ENCODE measurements around the gene ELANE. TPM values are rescaled to one million over a fixed set of nuclear protein-coding genes. Genes with fewer than 3 reads are reported as not detected.

ELANE gene
- total and polyA plus RNA-seq, 9 of the 15 experiments (the other 6 are each of a cell fraction or from before 2014, with no cell fraction given) = not detected

GRCh38 chr19:821231-821824 lies 30.8 kb upstream of the ELANE start (continued):
- TF ChIP-seq MGA (IDR thresholded peaks at IDR 0.05) = no peak
- TF ChIP-seq POLR2A (conservative IDR thresholded peaks at IDR 0.05) = peak; percentile 55
- TF ChIP-seq PTBP1 (IDR thresholded peaks at IDR 0.05; ENCODE audit: low read depth, low read length) = no peak
- TF ChIP-seq SUPT5H (IDR thresholded peaks at IDR 0.05) = no peak
- no peak for TF ChIP-seq MBD1 (CRISPR knock-in tag; IDR thresholded peaks at IDR 0.05)
- TF ChIP-seq ZNF695 (CRISPR knock-in tag; IDR thresholded peaks at IDR 0.05) = no peak
- peak; percentile 25; the same call in 1 of the 2 replicates for TF ChIP-seq POLR2AphosphoS5 (IDR thresholded peaks at IDR 0.05; ENCODE audit: control insufficient read depth, insufficient read depth, low read depth, low read length)
- TF ChIP-seq MTA3 (IDR thresholded peaks at IDR 0.05; ENCODE audit: borderline replicate concordance) = no peak
- no peak for TF ChIP-seq ZBTB2 (IDR thresholded peaks at IDR 0.05)
- no peak for TF ChIP-seq SRSF1 (IDR thresholded peaks at IDR 0.05; ENCODE audit: low read depth, low read length)
- no peak for TF ChIP-seq GATAD2A (IDR thresholded peaks at IDR 0.05)
- no peak for TF ChIP-seq RBM17 (IDR thresholded peaks at IDR 0.05; ENCODE audit: borderline replicate concordance, low read depth, low read length)
- TF ChIP-seq SMARCA4 (IDR thresholded peaks at IDR 0.05) = no peak
- no peak for TF ChIP-seq EZH2 (IDR thresholded peaks at IDR 0.05; ENCODE audit: borderline replicate concordance, low read depth, low read length)
